Measurements from ENCODE around the gene FBLN1.
"Not testable (repeated sequence)": the region's sequence is repeated elsewhere in the genome, so short reads cannot be mapped to it uniquely, and the experiment has no call there.

DNA sequence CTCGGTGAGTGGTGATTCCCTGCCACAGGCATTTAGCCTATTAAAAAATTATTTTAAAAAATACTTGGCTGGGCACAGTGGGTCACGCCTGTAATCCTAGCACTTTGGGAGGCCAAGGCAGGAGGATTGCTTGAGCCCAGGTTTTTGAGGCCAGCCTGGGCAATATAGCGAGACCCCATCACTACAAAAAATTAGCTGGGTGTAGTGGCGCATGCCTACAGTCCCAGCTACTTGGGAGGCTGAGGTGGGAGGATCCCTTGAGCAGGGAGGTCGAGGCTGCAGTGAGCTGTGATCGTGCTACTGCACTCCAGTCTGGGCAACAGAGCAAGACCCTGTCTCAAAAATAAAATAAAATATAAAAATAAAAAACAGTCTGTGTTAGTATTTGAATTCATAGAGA is 33.2 kb downstream of the FBLN1 start:
- not testable (repeated sequence) for TF ChIP-seq ZFX (IDR thresholded peaks at IDR 0.05)
- TF ChIP-seq, protein P1, sequence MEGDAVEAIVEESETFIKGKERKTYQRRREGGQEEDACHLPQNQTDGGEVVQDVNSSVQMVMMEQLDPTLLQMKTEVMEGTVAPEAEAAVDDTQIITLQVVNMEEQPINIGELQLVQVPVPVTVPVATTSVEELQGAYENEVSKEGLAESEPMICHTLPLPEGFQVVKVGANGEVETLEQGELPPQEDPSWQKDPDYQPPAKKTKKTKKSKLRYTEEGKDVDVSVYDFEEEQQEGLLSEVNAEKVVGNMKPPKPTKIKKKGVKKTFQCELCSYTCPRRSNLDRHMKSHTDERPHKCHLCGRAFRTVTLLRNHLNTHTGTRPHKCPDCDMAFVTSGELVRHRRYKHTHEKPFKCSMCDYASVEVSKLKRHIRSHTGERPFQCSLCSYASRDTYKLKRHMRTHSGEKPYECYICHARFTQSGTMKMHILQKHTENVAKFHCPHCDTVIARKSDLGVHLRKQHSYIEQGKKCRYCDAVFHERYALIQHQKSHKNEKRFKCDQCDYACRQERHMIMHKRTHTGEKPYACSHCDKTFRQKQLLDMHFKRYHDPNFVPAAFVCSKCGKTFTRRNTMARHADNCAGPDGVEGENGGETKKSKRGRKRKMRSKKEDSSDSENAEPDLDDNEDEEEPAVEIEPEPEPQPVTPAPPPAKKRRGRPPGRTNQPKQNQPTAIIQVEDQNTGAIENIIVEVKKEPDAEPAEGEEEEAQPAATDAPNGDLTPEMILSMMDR (conservative IDR thresholded peaks at IDR 0.05), result not testable (repeated sequence)

All from C4-2B (cell line).